ENCODE results near the gene AARSD1.

The AARSD1 gene

DNA sequence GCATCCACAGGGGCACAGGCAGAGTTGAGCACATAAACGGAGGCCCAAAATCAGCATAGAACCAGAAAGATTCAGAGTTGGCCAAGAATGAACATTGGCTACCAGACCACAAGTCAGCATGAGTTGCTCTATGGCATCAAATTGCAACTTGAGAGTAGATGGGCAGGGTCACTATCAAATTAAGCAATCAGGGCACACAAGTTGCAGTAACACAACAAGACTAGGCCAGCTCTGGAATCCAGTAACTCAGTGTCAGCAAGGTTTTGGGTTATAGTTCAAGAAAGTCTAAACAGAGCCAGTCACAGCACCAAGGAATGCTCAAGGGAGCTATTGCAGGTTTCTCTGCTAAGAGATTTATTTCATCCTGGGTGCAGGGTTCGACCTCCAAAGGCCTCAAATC lies 50.7 kb downstream of the AARSD1 start:
- DNase-seq (ENCODE audit: extremely low read depth, low read depth) = peak; percentile 29
- TF ChIP-seq, protein P1, sequence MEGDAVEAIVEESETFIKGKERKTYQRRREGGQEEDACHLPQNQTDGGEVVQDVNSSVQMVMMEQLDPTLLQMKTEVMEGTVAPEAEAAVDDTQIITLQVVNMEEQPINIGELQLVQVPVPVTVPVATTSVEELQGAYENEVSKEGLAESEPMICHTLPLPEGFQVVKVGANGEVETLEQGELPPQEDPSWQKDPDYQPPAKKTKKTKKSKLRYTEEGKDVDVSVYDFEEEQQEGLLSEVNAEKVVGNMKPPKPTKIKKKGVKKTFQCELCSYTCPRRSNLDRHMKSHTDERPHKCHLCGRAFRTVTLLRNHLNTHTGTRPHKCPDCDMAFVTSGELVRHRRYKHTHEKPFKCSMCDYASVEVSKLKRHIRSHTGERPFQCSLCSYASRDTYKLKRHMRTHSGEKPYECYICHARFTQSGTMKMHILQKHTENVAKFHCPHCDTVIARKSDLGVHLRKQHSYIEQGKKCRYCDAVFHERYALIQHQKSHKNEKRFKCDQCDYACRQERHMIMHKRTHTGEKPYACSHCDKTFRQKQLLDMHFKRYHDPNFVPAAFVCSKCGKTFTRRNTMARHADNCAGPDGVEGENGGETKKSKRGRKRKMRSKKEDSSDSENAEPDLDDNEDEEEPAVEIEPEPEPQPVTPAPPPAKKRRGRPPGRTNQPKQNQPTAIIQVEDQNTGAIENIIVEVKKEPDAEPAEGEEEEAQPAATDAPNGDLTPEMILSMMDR (IDR thresholded peaks at IDR 0.05; ENCODE audit: low read depth, low read length) = no peak

DNA sequence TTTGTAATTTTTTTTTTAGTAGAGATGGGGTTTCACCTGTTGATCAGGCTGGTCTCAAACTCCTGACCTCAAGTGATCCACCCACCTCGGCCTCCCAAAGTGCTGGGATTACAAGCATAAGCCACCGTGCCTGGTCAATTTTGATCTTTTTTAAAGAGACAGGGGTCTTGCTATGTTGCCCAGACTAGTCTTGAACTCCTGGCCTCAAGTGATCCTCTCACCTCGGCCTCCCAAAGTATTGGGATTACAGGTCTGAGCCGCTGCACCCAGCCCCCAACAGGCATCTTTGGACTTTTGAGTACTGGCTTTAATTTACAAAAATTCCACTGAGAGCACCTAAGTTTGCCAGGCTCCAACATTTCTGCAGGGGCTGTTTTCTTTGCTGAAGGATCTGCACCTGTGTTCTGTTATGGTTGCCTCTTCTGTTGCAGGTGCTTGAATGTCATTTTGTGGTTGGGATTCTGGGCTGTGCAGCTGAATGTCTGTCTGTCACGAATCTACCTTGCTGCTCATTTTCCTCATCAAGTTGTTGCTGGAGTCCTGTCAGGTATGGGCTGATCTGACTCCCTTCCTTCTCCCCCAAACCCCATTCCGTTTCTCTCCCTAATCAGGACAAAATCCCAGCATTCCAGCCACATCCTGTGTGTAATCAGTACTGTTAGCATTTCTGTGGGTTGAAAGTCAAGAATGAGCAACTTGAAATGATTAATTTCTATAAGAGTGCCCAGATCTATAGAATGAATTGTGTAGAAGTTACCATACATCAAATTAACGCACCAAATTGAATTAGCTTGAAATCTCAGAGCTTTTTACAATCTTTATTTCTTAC lies 55.2 kb downstream of the AARSD1 start:
- TF ChIP-seq, protein P1 (IDR thresholded peaks at IDR 0.05; ENCODE audit: low read depth, low read length) = no peak
- no peak for DNase-seq (ENCODE audit: extremely low read depth, low read depth)

DNA sequence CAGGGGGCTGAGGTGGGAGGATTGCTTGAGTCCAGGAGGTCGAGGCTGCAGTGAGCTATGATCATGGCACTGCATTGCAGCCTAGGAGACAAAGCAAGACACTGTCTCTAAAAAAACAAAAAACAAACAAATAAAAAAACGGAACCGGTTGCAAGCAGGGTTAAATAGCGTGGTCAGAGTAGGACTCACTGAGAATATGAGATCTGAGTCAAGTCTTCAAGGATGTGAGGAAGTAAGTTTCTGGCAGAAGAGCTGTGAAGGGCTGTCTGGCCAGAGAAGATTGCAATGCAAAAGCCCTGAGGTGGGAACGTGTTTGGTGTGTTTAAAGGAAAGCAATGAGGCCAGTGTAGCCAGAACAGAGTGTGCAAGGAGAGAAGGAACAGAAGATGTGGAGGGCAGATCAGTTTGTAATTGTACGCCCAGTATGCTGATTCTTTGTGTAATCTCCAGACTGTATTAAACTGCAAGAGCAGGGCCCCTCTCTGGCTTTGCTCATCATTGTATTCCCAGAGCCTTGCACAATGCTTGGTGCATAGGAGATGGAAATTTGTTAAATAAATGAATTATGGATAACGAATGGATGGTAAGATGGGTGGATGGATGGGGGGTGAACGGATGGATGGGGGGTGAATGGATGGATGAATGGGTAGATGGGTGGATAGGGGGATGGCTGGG lies 57.3 kb downstream of the AARSD1 start:
- TF ChIP-seq, protein P1 (IDR thresholded peaks at IDR 0.05; ENCODE audit: low read depth, low read length) = no peak
- no peak for DNase-seq (ENCODE audit: extremely low read depth, low read depth)

DNA sequence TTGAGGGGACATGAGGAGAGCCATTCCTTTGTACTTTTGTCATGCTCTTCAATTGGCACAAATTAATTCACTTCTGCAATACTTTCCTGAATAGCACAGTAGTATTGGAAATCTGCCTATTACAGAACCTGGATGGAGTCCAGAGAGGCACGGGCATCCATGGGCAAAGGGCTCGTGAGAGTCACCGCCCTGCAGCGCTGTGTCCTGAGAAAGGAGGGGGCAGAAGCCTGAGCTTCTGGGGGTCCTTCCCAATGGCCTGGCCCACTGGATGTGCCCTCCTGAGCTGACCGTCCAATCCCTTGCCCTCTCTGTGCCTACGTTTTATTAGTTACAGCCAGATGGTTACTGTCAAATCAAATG lies 60.2 kb downstream of the AARSD1 start:
- TF ChIP-seq, protein P1 (IDR thresholded peaks at IDR 0.05; ENCODE audit: low read depth, low read length) = no peak

DNA sequence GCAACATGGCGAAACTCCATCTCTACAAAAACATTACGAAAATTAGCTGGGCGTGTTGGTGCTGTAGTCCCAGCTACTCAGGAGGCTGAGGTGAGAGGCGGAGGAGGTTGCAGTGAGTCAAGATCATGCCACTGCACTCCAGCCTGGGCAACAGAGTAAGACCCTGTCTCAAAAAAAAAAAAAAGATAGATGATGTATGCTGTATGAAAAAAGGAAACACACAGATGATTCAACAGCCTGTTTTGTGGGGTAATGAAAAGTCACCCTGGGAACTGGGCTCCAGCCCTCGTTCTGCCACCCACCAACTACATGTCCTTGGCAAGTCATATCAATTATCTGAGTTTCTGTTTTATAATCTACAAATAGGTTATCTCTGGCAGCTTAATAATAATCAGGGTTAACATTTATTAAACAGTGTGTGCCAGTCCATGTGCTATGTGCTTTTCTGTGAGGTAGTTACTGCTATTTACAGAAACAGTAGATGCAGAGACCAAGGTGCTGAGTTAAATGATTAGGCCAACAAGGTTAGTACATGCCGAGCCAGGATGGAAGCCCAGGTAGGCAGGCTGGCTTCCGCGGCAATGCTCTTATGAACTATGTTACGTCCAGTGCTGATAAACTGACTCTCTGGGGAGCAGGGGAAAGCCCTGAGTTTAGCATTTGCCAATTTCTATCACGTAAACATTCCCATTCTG lies 62.6 kb downstream of the AARSD1 start:
- TF ChIP-seq, protein P1 (IDR thresholded peaks at IDR 0.05; ENCODE audit: low read depth, low read length) = no peak
- no peak for DNase-seq (ENCODE audit: extremely low read depth, low read depth)

More for the DNA sequence above, 60.2 kb downstream of the AARSD1 start:
- no peak for DNase-seq (ENCODE audit: extremely low read depth, low read depth)

Measured in AG09319 (cell line).